K562 (cell line): ENCODE data around the gene UNC5B. TPM values are rescaled to one million over a fixed set of nuclear protein-coding genes. Genes with fewer than 3 reads are reported as not detected.

Experiments used
- ATAC-seq: fragments of 200-7000 bp; cut with Tn5 transposase; 3 replicates; pipeline ENCODE4 v1.9.1; 2020; ENCODE audit warnings: moderate library complexity
- BruUV-seq: library from RNA; stranded (reverse); fragments of 400-500 nt; replicated peaks from 2 replicates; lab custom pipeline; 2021; lab: Mats Ljungman, UMichigan
- CTCF ChIA-PET: fragments of 300-600 bp; formaldehyde crosslinking; extraction: SDS; loops from one replicate; lab custom pipeline; 2021; ENCODE audit warnings: low intra/inter-chr PET ratio; lab: Yijun Ruan, JAX
- POLR2A ChIA-PET: fragments of 300-600, 350-650 bp; sonication (Branson Sonifier 250); formaldehyde crosslinking; extraction: SDS; loops from one replicate; lab custom pipeline; 2021; ENCODE audit warnings: antibody characterized with exemption, inconsistent platforms; lab: Yijun Ruan, JAX
- DNase-seq, 4 experiments: peaks; one replicate each; pipeline versions ENCODE4 v3.0.0 to v3.0.0-alpha.2; 2011 to 2018; ENCODE audit warnings: low spot score in 3 of 4, mixed read lengths in 3 of 4; ENCODE audit errors: extremely low read depth in 1 of 4
- FAIRE-seq: peaks from 2 replicates; lab custom pipeline; 2011; peaks lifted over from hg19 to GRCh38; lab: Jason Lieb, UNC
- H2AFZ ChIP-seq: 2 replicates; pipeline ENCODE4 v1.6.0; 2011; ENCODE audit warnings: low read depth, low read length, control low read depth, inconsistent platforms
- H3K27ac ChIP-seq: fragments of 200-600 bp; 3 replicates; pipeline ENCODE4 v1.8.0; 2011; ENCODE audit warnings: low read depth, mild to moderate bottlenecking, control low read depth, inconsistent platforms, low read length, moderate library complexity, mixed read lengths; ENCODE audit errors: extremely low read depth
- H3K27me3 ChIP-seq, 2 experiments: fragments of 300-600 bp in 1 of 2; 2 replicates in 1 of 2; 3 replicates in 1 of 2; pipeline versions ENCODE4 v1.6.0 to v1.8.0; 2011; ENCODE audit warnings: inconsistent platforms in 2 of 2, low read length in 2 of 2, mild to moderate bottlenecking in 1 of 2, mixed read lengths in 1 of 2, moderate library complexity in 1 of 2; ENCODE audit not compliant: control insufficient read depth in 2 of 2, insufficient read depth in 2 of 2
- H3K36me3 ChIP-seq: fragments of 300-600 bp; 3 replicates; pipeline ENCODE4 v1.8.0; 2011; ENCODE audit warnings: mild to moderate bottlenecking, low read length, inconsistent platforms; ENCODE audit not compliant: control insufficient read depth, insufficient read depth
- H3K4me1 ChIP-seq, 2 experiments: fragments of 200-600 bp in 1 of 2; replicated peaks in 1 of 2; 2 replicates in 1 of 2; 3 replicates in 1 of 2; pipeline versions ENCODE4 v1.5.1 to v1.8.0; 2011; ENCODE audit warnings: inconsistent platforms in 2 of 2, low read length in 2 of 2, mild to moderate bottlenecking in 1 of 2, mixed read lengths in 1 of 2, moderate library complexity in 1 of 2; ENCODE audit not compliant: control insufficient read depth in 2 of 2, insufficient read depth in 2 of 2
- H3K4me2 ChIP-seq: 2 replicates; pipeline ENCODE4 v1.6.1; 2011; ENCODE audit warnings: low read length, control low read depth, inconsistent platforms, mixed read lengths; ENCODE audit not compliant: insufficient read depth
- H3K4me3 ChIP-seq: fragments of 200-600 bp; sonication (generic), shearing (Covaris generic); 2 replicates; pipeline ENCODE4 v1.5.1; 2016; ENCODE audit warnings: control low read depth, inconsistent platforms
- H3K79me2 ChIP-seq: fragments of 200-600 bp; 3 replicates; pipeline ENCODE4 v1.8.0; 2011; ENCODE audit warnings: low read length, inconsistent platforms; ENCODE audit not compliant: control insufficient read depth, insufficient read depth
- H3K9ac ChIP-seq, 2 experiments: 2 replicates each; pipeline versions ENCODE4 v1.6.0 to v1.6.1; 2011; ENCODE audit warnings: low read depth in 2 of 2, low read length in 2 of 2, control low read depth in 1 of 2, inconsistent platforms in 1 of 2, mild to moderate bottlenecking in 1 of 2, mixed read lengths in 1 of 2; ENCODE audit not compliant: insufficient read depth in 1 of 2
- H3K9me1 ChIP-seq: one replicate; pipeline ENCODE4 v1.6.0; 2011; ENCODE audit warnings: inconsistent platforms, mild to moderate bottlenecking, low read length, moderate library complexity; ENCODE audit not compliant: control insufficient read depth, insufficient read depth
- H3K9me3 ChIP-seq: replicated peaks from 2 replicates; pipeline ENCODE4 v1.5.1; 2011; ENCODE audit warnings: low read depth, low read length, inconsistent platforms; ENCODE audit not compliant: control insufficient read depth, insufficient read depth
- H4K20me1 ChIP-seq: replicated peaks from 2 replicates; pipeline ENCODE4 v1.6.1; 2011; ENCODE audit warnings: low read length, inconsistent platforms, mixed read lengths; ENCODE audit not compliant: control insufficient read depth, insufficient read depth
- C11orf30 ChIP-seq: fragments of 450-650 bp; IDR thresholded peaks from 2 replicates; pipeline ENCODE4 v1.6.1; 2016; ENCODE audit warnings: low read depth, mild to moderate bottlenecking
- DNMT1 ChIP-seq: fragments of 450-650 bp; IDR thresholded peaks from 2 replicates; pipeline ENCODE4 v1.6.1; 2016; ENCODE audit warnings: antibody characterized with exemption, mild to moderate bottlenecking
- ELK1 ChIP-seq: sonication (generic); formaldehyde crosslinking; IDR thresholded peaks from 2 replicates; pipeline ENCODE4 v1.8.1; 2022; ENCODE audit warnings: missing genetic modification reagents
- LEF1 ChIP-seq: fragments of 450-650 bp; IDR thresholded peaks from 2 replicates; pipeline ENCODE4 v1.6.1; 2016; ENCODE audit warnings: mild to moderate bottlenecking
- MTF1 ChIP-seq: fragments of 250-450 bp; sonication (Bioruptor Pico); IDR thresholded peaks from 2 replicates; pipeline ENCODE4 v1.9.0; 2021; ENCODE audit warnings: moderate library complexity, mild to moderate bottlenecking, inconsistent platforms, borderline replicate concordance
- NRF1 ChIP-seq, 2 experiments: fragments of 450-650 bp; IDR thresholded peaks in 1 of 2; conservative IDR thresholded peaks in 1 of 2; 2 replicates each; pipeline ENCODE4 v1.6.1; 2014; ENCODE audit warnings: mild to moderate bottlenecking in 2 of 2
- PHB ChIP-seq: fragments of 250-450 bp; sonication (Bioruptor Pico); IDR thresholded peaks from 2 replicates; pipeline ENCODE4 v1.5.0; 2021
- SMAD3 ChIP-seq: fragments of 450-650 bp; formaldehyde crosslinking; conservative IDR thresholded peaks from 2 replicates; pipeline ENCODE4 v1.4.0; 2020; ENCODE audit warnings: mild to moderate bottlenecking
- TCF15 ChIP-seq: fragments of 250-450 bp; sonication (Bioruptor Pico); IDR thresholded peaks from 2 replicates; pipeline ENCODE4 v1.8.0; 2022; ENCODE audit warnings: moderate library complexity, mild to moderate bottlenecking, inconsistent platforms
- ZNF232 ChIP-seq: sonication (generic); formaldehyde crosslinking; IDR thresholded peaks from 2 replicates; pipeline ENCODE4 v1.8.0; 2022; ENCODE audit warnings: mild to moderate bottlenecking, missing genetic modification reagents
- WGBS: fragments of 100-300 bp; shearing (Covaris generic); methylation state at CpG from one replicate; pipeline ENCODE4 v1.1.6; 2016; ENCODE audit warnings: low coverage, mixed read lengths; ENCODE audit not compliant: insufficient coverage; ENCODE audit errors: missing lambda C conversion rate; 5-methylcytosine and 5-hydroxymethylcytosine counted together
- in situ Hi-C: fragments of 300-500 bp; cut with MboI; formaldehyde crosslinking; loops from 4 replicates; pipeline ENCODE4 v1.15.0; 2018; ENCODE audit warnings: inconsistent platforms, mixed read lengths
- intact Hi-C: fragments of 100-400 bp; cut with micrococcal nuclease; formaldehyde crosslinking; loops from 2 replicates; pipeline ENCODE4 v1.14.2; 2022
- polyA plus RNA-seq, 8 experiments: library from polyadenylated mRNA; depleted of rRNA in 4 of 8; stranded (reverse) in 5 of 8; unstranded in 3 of 8; fragments of >200 nt; fragmentation: Nextera tagmentation in 2 of 8; fragmentation: Illumina TruSeq in 1 of 8; extraction: Ambion mirVana in 2 of 8; extraction: Trizol in 1 of 8; gene quantifications; 2 replicates each; pipeline versions ENCODE4 v1.2.1 to v1.2.3, GENCODE V29; 2011 to 2014; ENCODE audit warnings: inconsistent platforms in 1 of 8, missing spikeins in 1 of 8
- total RNA-seq, 7 experiments: library from RNA; depleted of rRNA in 6 of 7; stranded (reverse); fragments of >200 nt in 6 of 7; fragmentation: Illumina TruSeq in 2 of 7; extraction: Trizol in 2 of 7; gene quantifications; 2 replicates each; pipeline versions ENCODE4 v1.2.1 to v1.2.3, GENCODE V29; 2011 to 2021; ENCODE audit warnings: low replicate concordance in 1 of 7

Gene UNC5B
- total and polyA plus RNA-seq, 9 of the 15 experiments (the other 6 are each of a cell fraction or from before 2014, with no cell fraction given) = 0.10 to 8.4 (median 2.1) TPM

DNA sequence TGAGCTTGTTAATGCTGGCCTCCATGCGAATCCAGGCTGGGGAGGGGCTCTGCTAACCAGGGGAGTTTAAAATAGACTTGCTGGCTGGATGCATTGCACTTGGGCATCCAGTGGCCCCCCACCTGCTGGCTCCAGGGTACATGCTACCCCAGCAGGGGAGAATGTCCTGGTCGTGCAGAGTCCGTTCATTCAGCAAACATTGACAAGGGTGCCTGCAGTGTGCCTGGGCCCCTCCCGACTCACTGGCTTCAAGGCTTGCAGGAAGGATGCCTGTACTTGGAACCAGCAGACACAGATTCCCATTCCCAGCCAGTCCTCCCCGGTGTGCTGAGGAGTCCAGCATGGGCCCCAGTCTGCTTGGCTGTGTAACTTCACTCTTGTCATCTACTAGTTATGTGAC is 108.2 kb downstream of the UNC5B start:
- Histone ChIP-seq H3K36me3 (peaks cover 16% of the 10 kb centered on the region; the same call in 2 of the 3 replicates), H2AFZ (no peak overlapping the region), H3K4me2 (no peak overlapping the region), H3K9ac (peak overlapping the region in 1 of 2 experiments; percentile 27; a peak in 1 of 4 replicates), H3K4me1 (peaks cover 10 to 23% of the 10 kb centered on the region in 2 experiments; a peak in 4 of 5 replicates), H3K9me1 (no peaks in the 10 kb centered on the region), H3K79me2 (0 out of 3 replicates have a peak, but pooled peaks cover 2% of the 10 kb centered on the region), H3K9me3 (no peaks in the 10 kb centered on the region), H3K4me3 (no peak overlapping the region), H4K20me1 (no peaks in the 10 kb centered on the region), H3K27ac (no peak overlapping the region), H3K27me3 (no peaks in the 10 kb centered on the region)
- in situ Hi-C loops = loop anchor here (25.0 kb wide), 1 partner anchor 1017 kb away; no protein-coding TSS in a partner anchor
- ATAC-seq (no peak), DNase-seq (no peak), FAIRE-seq (no peak)
- BruUV-seq = no TSS peak
- ChIA-PET CTCF (interaction anchor here (1.7 to 2.8 kb wide), 2 partner anchors 16 to 576 kb away, joined by 4 to 11 read pairs; no protein-coding TSS in a partner anchor), POLR2A (interaction anchor here (0.6 to 2.1 kb wide), 9 partner anchors 9 to 421 kb away, joined by 3 to 9 read pairs (median 5); no protein-coding TSS in a partner anchor)
- TF ChIP-seq DNMT1 = no peak
- no peak for TF ChIP-seq PHB (CRISPR knock-in tag)
- TF ChIP-seq C11orf30 = no peak
- TF ChIP-seq LEF1 = no peak
- intact Hi-C loops = no loop called here
- WGBS = 76% methylated on average over 5 of the region's 5 CpGs

GRCh38 chr10:71321386-71321785 is 109.0 kb downstream of the UNC5B start:
- H3K4me1 ChIP-seq = peaks cover 10 to 23% of the 10 kb centered on the region in 2 experiments; a peak in 4 of 5 replicates
- H4K20me1 ChIP-seq = no peaks in the 10 kb centered on the region
- POLR2A ChIA-PET = interaction anchor here (0.6 to 0.7 kb wide), 2 partner anchors 14 to 63 kb away, joined by 3 read pairs; no protein-coding TSS in a partner anchor
- CTCF ChIA-PET = no interaction called here
- H3K9me3 ChIP-seq = no peaks in the 10 kb centered on the region
- in situ Hi-C loops (loop anchor here (25.0 kb wide), 1 partner anchor 1016 kb away; no protein-coding TSS in a partner anchor), intact Hi-C loops (no loop called here)
- no peak overlapping the region for H2AFZ ChIP-seq
- no peak overlapping the region for H3K4me2 ChIP-seq
- BruUV-seq = no TSS peak
- no peaks in the 10 kb centered on the region for H3K9me1 ChIP-seq
- no peak overlapping the region for H3K27ac ChIP-seq
- H3K79me2 ChIP-seq = 0 out of 3 replicates have a peak, but pooled peaks cover 2% of the 10 kb centered on the region
- H3K27me3 ChIP-seq = no peaks in the 10 kb centered on the region
- DNase-seq (no peak), FAIRE-seq (no peak), ATAC-seq (no peak)
- no peak overlapping the region for H3K4me3 ChIP-seq
- 92% methylated on average over 1 of the region's 1 CpG for WGBS
- no peak overlapping the region for H3K9ac ChIP-seq
- H3K36me3 ChIP-seq = peaks cover 16% of the 10 kb centered on the region; the same call in 2 of the 3 replicates
- TF ChIP-seq NRF1 (conservative IDR thresholded peaks at IDR 0.05 in 1 of 2, IDR thresholded peaks at IDR 0.05 in 1 of 2) = no peak
- no peak for TF ChIP-seq MTF1 (CRISPR knock-in tag)
- TF ChIP-seq ELK1 = no peak
- TF ChIP-seq ZNF232 (CRISPR knock-in tag) = no peak
- no peak for TF ChIP-seq SMAD3 (CRISPR knock-in tag)
- no peak for TF ChIP-seq TCF15 (CRISPR knock-in tag)
